ENCODE data around the gene PSMB5. TPM values are rescaled to one million over a fixed set of nuclear protein-coding genes. Genes with fewer than 3 reads are reported as not detected.

PSMB5 gene
- total RNA-seq, 4 donors from 2014 or later, result 126 to 150 (median 129) TPM

GRCh38 chr14:23033251-23033727 is 1.4 kb downstream of the PSMB5 start:
- ATAC-seq (ENCODE audit: low FRiP score) (no peak), DNase-seq (ENCODE audit: low spot score) (no peak)
- TF ChIP-seq CTCF (IDR thresholded peaks at IDR 0.05), result no peak

GRCh38 chr14:23030936-23031335 is 3.8 kb downstream of the PSMB5 start:
- no peak for DNase-seq (ENCODE audit: low spot score)
- ATAC-seq (ENCODE audit: low FRiP score), result no peak
- no peak for TF ChIP-seq CTCF (IDR thresholded peaks at IDR 0.05)

- ATAC-seq (ENCODE audit: low FRiP score), result no peak
- DNase-seq (ENCODE audit: low spot score), result no peak
- TF ChIP-seq CTCF (IDR thresholded peaks at IDR 0.05), result no peak
Measured at GRCh38 chr14:23028799-23029198, 5.9 kb downstream of the PSMB5 start.

- TF ChIP-seq CTCF (IDR thresholded peaks at IDR 0.05), result no peak
- DNase-seq (ENCODE audit: low spot score) (no peak), ATAC-seq (ENCODE audit: low FRiP score) (no peak)
Measured at GRCh38 chr14:23025151-23025814, 9.4 kb downstream of the PSMB5 start.

GRCh38 chr14:23024612-23025075 is 10.1 kb downstream of the PSMB5 start:
- no peak for ATAC-seq (ENCODE audit: low FRiP score)
- TF ChIP-seq CTCF (IDR thresholded peaks at IDR 0.05), result no peak
- DNase-seq (ENCODE audit: low spot score), result no peak

DNA sequence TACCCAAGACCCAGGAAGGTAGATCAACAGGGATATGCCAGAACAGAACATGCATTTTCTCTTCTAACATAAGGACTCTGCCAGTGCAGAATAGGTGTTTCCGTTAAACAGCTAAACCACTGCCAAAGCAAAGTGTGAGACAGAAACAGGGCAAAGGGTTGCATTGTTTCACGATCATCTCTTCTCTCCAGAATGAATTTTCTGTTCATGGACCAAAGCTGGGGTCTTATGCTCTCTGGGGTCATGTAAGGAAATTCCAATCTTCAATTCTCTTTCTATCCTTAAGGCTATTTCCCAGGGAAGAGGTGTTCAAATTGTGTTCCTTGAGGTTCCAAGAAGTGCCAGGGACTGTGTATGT is 10.9 kb downstream of the PSMB5 start:
- DNase-seq (ENCODE audit: low spot score), result no peak
- ATAC-seq (ENCODE audit: low FRiP score), result no peak
- TF ChIP-seq CTCF (IDR thresholded peaks at IDR 0.05), result no peak

All from omental fat pad (tissue), 4 donors.